ENCODE data around the gene SFI1.

- TF ChIP-seq CTCF (IDR thresholded peaks at IDR 0.05), result no peak
- TF ChIP-seq POLR2A (IDR thresholded peaks at IDR 0.05), result no peak
Observed at GRCh38 chr22:31646186-31647019, 150.1 kb downstream of the SFI1 start.

Data from heart left ventricle (tissue), 13 donors.